SK-N-SH (cell line): ENCODE data around the gene TNFAIP8L3. TPM values are rescaled to one million over a fixed set of nuclear protein-coding genes. Genes with fewer than 3 reads are reported as not detected.

Experiments
- CTCF ChIA-PET: fragments of 300-600, 350-600 bp; formaldehyde crosslinking; extraction: SDS; loops from one replicate; lab custom pipeline; 2021; lab: Yijun Ruan, JAX
- POLR2A ChIA-PET: fragments of 350-600 bp; sonication (Branson Sonifier 250); formaldehyde crosslinking; extraction: SDS; loops from one replicate; lab custom pipeline; 2020; ENCODE audit warnings: antibody characterized with exemption, inconsistent platforms; lab: Yijun Ruan, JAX
- DNase-seq: peaks from one replicate; pipeline ENCODE4 v3.0.0; 2012
- H2AFZ ChIP-seq: fragments of 200-600 bp; sonication (generic); 2 replicates; pipeline ENCODE4 v1.8.1; 2016; ENCODE audit warnings: antibody characterized with exemption, mild to moderate bottlenecking, low read depth
- H3F3A ChIP-seq: fragments of 200-600 bp; sonication (generic); replicated peaks from 2 replicates; pipeline ENCODE3; 2016; ENCODE audit warnings: antibody characterized with exemption, mild to moderate bottlenecking; ENCODE audit not compliant: insufficient read depth
- H3K27ac ChIP-seq, 2 experiments: fragments of 200-500 bp in 1 of 2; fragments of 200-600 bp in 1 of 2; sonication (Bioruptor generic) in 1 of 2; sonication (generic), shearing (Covaris generic) in 1 of 2; 2 replicates each; pipeline versions ENCODE4 v1.5.1 to v1.6.1; 2014 to 2016; ENCODE audit warnings: low read depth in 2 of 2, inconsistent platforms in 1 of 2, low read length in 1 of 2, mild to moderate bottlenecking in 1 of 2, mixed read lengths in 1 of 2
- H3K27me3 ChIP-seq: fragments of 200-600 bp; sonication (generic), shearing (Covaris generic); 2 replicates; pipeline ENCODE4 v1.6.1; 2016; ENCODE audit warnings: mixed run types; ENCODE audit not compliant: insufficient read depth
- H3K36me3 ChIP-seq, 2 experiments: fragments of 200-500 bp in 1 of 2; fragments of 200-600 bp in 1 of 2; sonication (Bioruptor generic) in 1 of 2; sonication (generic) in 1 of 2; replicated peaks in 1 of 2; 2 replicates each; pipeline versions ENCODE3 to v1.5.1; 2014 to 2016; ENCODE audit warnings: low read length in 1 of 2, mild to moderate bottlenecking in 1 of 2; ENCODE audit not compliant: insufficient read depth in 2 of 2, control insufficient read depth in 1 of 2
- H3K4me1 ChIP-seq, 2 experiments: fragments of 200-500 bp in 1 of 2; fragments of 200-600 bp in 1 of 2; sonication (Bioruptor generic) in 1 of 2; sonication (generic), shearing (Covaris generic) in 1 of 2; 2 replicates each; pipeline versions ENCODE4 v1.5.1 to v1.6.1; 2014 to 2016; ENCODE audit warnings: low read depth in 1 of 2, low read length in 1 of 2, mixed run types in 1 of 2; ENCODE audit not compliant: insufficient read depth in 2 of 2, control insufficient read depth in 1 of 2
- H3K4me2 ChIP-seq: fragments of 200-600 bp; sonication (generic), shearing (Covaris generic); 2 replicates; pipeline ENCODE4 v1.6.1; 2017; ENCODE audit warnings: mixed run types
- H3K4me3 ChIP-seq, 2 experiments: fragments of 200-500 bp in 1 of 2; fragments of 200-600 bp in 1 of 2; sonication (Bioruptor generic) in 1 of 2; sonication (generic), shearing (Covaris generic) in 1 of 2; 2 replicates each; pipeline versions ENCODE4 v1.5.1 to v1.8.1; 2014 to 2016; ENCODE audit warnings: low read depth in 2 of 2, inconsistent platforms in 1 of 2, low read length in 1 of 2, mild to moderate bottlenecking in 1 of 2, mixed read lengths in 1 of 2, moderate library complexity in 1 of 2
- H3K79me2 ChIP-seq: fragments of 200-600 bp; sonication (generic); 2 replicates; pipeline ENCODE4 v1.8.1; 2017; ENCODE audit warnings: mild to moderate bottlenecking; ENCODE audit not compliant: insufficient read depth
- H3K9ac ChIP-seq: fragments of 200-600 bp; sonication (generic); 2 replicates; pipeline ENCODE4 v1.6.1; 2017; ENCODE audit warnings: mixed run types
- H3K9me2 ChIP-seq: fragments of 200-600 bp; sonication (generic); 2 replicates; pipeline ENCODE4 v1.6.1; 2017; ENCODE audit warnings: mixed run types
- H3K9me3 ChIP-seq: fragments of 200-600 bp; sonication (generic); 2 replicates; pipeline ENCODE4 v1.6.1; 2017; ENCODE audit warnings: mixed run types, mild to moderate bottlenecking, moderate library complexity
- H4K20me1 ChIP-seq: fragments of 200-600 bp; sonication (generic); 2 replicates; pipeline ENCODE4 v1.6.1; 2017; ENCODE audit warnings: mild to moderate bottlenecking, mixed run types; ENCODE audit not compliant: insufficient read depth
- EP300 ChIP-seq, 2 experiments: IDR thresholded peaks; 2 replicates each; pipeline versions ENCODE4 v1.4.0 to v1.6.1; 2012; ENCODE audit warnings: borderline replicate concordance in 1 of 2, low read depth in 1 of 2, low read length in 1 of 2
- EZH2phosphoT487 ChIP-seq: fragments of 200-600 bp; sonication (generic); IDR thresholded peaks from 2 replicates; pipeline ENCODE4 v1.6.1; 2017; ENCODE audit warnings: low read depth, mixed run types, mild to moderate bottlenecking, antibody characterized with exemption, moderate library complexity, borderline replicate concordance
- FOXJ3 ChIP-seq: sonication (generic); formaldehyde crosslinking; IDR thresholded peaks from 2 replicates; pipeline ENCODE4 v1.5.1; 2020; ENCODE audit warnings: mild to moderate bottlenecking, missing genetic modification reagents
- GABPA ChIP-seq: IDR thresholded peaks from 2 replicates; pipeline ENCODE4 v1.4.0; 2012; ENCODE audit warnings: low read depth, mild to moderate bottlenecking
- JUND ChIP-seq: IDR thresholded peaks from 2 replicates; pipeline ENCODE4 v1.4.0; 2012
- MXI1 ChIP-seq: IDR thresholded peaks from 2 replicates; pipeline ENCODE4 v1.6.1; 2012; ENCODE audit warnings: mild to moderate bottlenecking, low read depth, low read length, improper control_type of control experiment
- NRF1 ChIP-seq: IDR thresholded peaks from 2 replicates; pipeline ENCODE4 v1.6.1; 2012; ENCODE audit warnings: low read depth, mild to moderate bottlenecking, low read length
- POLR2AphosphoS5 ChIP-seq: IDR thresholded peaks from 2 replicates; pipeline ENCODE4 v1.6.1; 2012; ENCODE audit warnings: low read depth, low read length
- RCOR1 ChIP-seq: fragments of 150-350 bp; IDR thresholded peaks from 2 replicates; pipeline ENCODE4 v1.6.1; 2017; ENCODE audit warnings: antibody characterized with exemption, low read length
- RXRA ChIP-seq: IDR thresholded peaks from 2 replicates; pipeline ENCODE4 v1.4.0; 2012; ENCODE audit warnings: low read depth, mild to moderate bottlenecking, borderline replicate concordance
- SIN3A ChIP-seq: IDR thresholded peaks from 2 replicates; pipeline ENCODE4 v1.6.1; 2012; ENCODE audit warnings: low read depth, mild to moderate bottlenecking, low read length, moderate library complexity, borderline replicate concordance
- SMC3 ChIP-seq: IDR thresholded peaks from 2 replicates; pipeline ENCODE4 v1.6.1; 2012; ENCODE audit warnings: low read depth, low read length, improper control_type of control experiment
- TAF1 ChIP-seq: IDR thresholded peaks from 2 replicates; pipeline ENCODE4 v1.6.1; 2012; ENCODE audit warnings: low read depth, mild to moderate bottlenecking, low read length, moderate library complexity, borderline replicate concordance
- TCF12 ChIP-seq: IDR thresholded peaks from 2 replicates; pipeline ENCODE4 v1.4.0; 2012
- TEAD4 ChIP-seq: IDR thresholded peaks from 2 replicates; pipeline ENCODE4 v1.4.0; 2012; ENCODE audit warnings: mild to moderate bottlenecking, borderline replicate concordance; ENCODE audit not compliant: insufficient read depth
- YY1 ChIP-seq: IDR thresholded peaks from 2 replicates; pipeline ENCODE4 v1.4.0; 2012; ENCODE audit warnings: low read depth, mild to moderate bottlenecking
- WGBS: methylation state at CpG from one replicate; pipeline ENCODE4 v1.1.6; 2017; ENCODE audit warnings: low lambda C conversion rate; 5-methylcytosine and 5-hydroxymethylcytosine counted together
- polyA plus RNA-seq, 3 experiments: library from polyadenylated mRNA; depleted of rRNA; stranded (reverse); fragments of >200 nt; gene quantifications; 2 replicates each; pipeline ENCODE4 v1.2.3, GENCODE V29; 2012
- TF ChIP-seq, protein P1 (sequence below): IDR thresholded peaks from 2 replicates; pipeline ENCODE4 v1.4.0; 2012; ENCODE audit warnings: low read depth
- TF ChIP-seq, protein P2 (sequence below): IDR thresholded peaks from 2 replicates; pipeline ENCODE4 v1.4.0; 2012; ENCODE audit warnings: low read depth, borderline replicate concordance
- TF ChIP-seq, protein P3 (sequence below): fragments of 150-350 bp; IDR thresholded peaks from 2 replicates; pipeline ENCODE4 v1.6.1; 2017; ENCODE audit warnings: antibody characterized with exemption, low read length, low read depth, borderline replicate concordance
- TF ChIP-seq, protein P4 (sequence below): IDR thresholded peaks from 2 replicates; pipeline ENCODE4 v1.4.0; 2012; ENCODE audit warnings: low read depth, borderline replicate concordance

Gene TNFAIP8L3
- polyA plus RNA-seq, 1 of the 3 experiments (the other 2 are of a cell fraction), result 0.08 TPM

DNA sequence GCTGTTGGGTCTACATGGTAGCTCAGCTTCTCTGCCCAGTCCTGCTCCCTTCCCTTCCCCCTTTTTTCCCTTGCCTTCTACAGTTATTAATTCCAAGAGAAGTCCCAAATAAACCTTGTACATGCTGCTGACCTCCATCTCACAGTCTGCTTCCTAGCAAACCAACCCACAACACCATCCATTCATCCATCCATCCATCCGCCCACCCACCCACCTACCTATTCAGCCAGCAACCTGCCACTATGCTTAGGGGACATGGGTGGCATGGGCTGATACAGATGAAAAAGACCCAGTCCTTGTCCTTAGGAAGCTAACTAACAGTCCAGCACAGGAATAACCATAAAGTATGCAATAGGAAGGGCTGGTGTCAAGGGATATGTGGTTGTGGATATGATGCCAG lies 5.7 kb downstream of the TNFAIP8L3 start:
- TF ChIP-seq EZH2phosphoT487, result no peak
- TF ChIP-seq, all 33 proteins: peak for 0
- no peaks in the 10 kb centered on the region for H3K9me2 ChIP-seq
- no peak overlapping the region for H2AFZ ChIP-seq
- POLR2A ChIA-PET, result no interaction called here
- peaks cover 3% of the 10 kb centered on the region; the same call in 1 of the 2 replicates for H3K27me3 ChIP-seq
- H3K9ac ChIP-seq, result no peak overlapping the region
- H3F3A ChIP-seq, result no peaks in the 10 kb centered on the region
- H3K79me2 ChIP-seq, result no peaks in the 10 kb centered on the region
- no peak overlapping the region for H3K4me3 ChIP-seq
- WGBS, result 61% methylated on average over 1 of the region's 1 CpG
- peaks cover 0 to 2% of the 10 kb centered on the region in 2 experiments; a peak in 1 of 4 replicates for H3K4me1 ChIP-seq
- no peaks in the 10 kb centered on the region for H4K20me1 ChIP-seq
- H3K27ac ChIP-seq, result no peak overlapping the region
- H3K4me2 ChIP-seq, result no peak overlapping the region
- CTCF ChIA-PET, result no interaction called here
- DNase-seq, result no peak
- H3K36me3 ChIP-seq, result no peaks in the 10 kb centered on the region
- H3K9me3 ChIP-seq, result no peaks in the 10 kb centered on the region

DNA sequence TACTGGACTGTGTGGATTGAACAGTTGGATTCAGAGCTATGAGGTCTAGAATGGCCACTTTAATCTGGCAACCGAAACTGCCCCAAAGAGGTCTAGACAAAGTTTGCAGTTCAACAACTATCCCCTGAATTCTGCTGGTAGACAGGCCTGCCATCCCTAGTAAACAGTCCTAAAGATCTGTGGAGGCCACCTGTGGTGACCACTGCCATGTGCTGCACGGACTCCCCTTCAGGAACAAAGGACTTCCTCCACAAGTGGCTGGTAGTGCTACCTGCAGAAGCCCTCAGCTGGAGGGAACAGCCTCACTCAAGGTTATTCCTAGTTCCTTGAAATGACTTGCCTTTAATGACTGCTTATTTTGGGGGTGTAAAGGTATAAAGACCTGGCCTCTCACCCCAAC lies 6.1 kb downstream of the TNFAIP8L3 start:
- TF ChIP-seq SMC3 (no peak), GABPA (no peak), TEAD4 (no peak), TCF12 (no peak), YY1 (no peak), POLR2AphosphoS5 (no peak), MXI1 (no peak)
- TF ChIP-seq, all 33 proteins: peak for 0
- H3K9ac ChIP-seq, result no peak overlapping the region
- H3K4me3 ChIP-seq, result no peak overlapping the region
- H3K27me3 ChIP-seq, result no peaks in the 10 kb centered on the region
- no peak overlapping the region for H2AFZ ChIP-seq
- H3K4me1 ChIP-seq, result no peaks in the 10 kb centered on the region; a peak in 1 of 4 replicates
- no peak overlapping the region for H3K4me2 ChIP-seq
- WGBS, result 75% methylated on average over 1 of the region's 2 CpGs
- no peaks in the 10 kb centered on the region for H3K9me2 ChIP-seq
- no peak overlapping the region for H3K27ac ChIP-seq
- no peaks in the 10 kb centered on the region for H3K79me2 ChIP-seq
- POLR2A ChIA-PET, result no interaction called here
- H3K36me3 ChIP-seq, result no peaks in the 10 kb centered on the region
- no peak for DNase-seq
- no peaks in the 10 kb centered on the region for H3K9me3 ChIP-seq
- no peaks in the 10 kb centered on the region for H3F3A ChIP-seq
- CTCF ChIA-PET, result no interaction called here
- no peaks in the 10 kb centered on the region for H4K20me1 ChIP-seq

DNA sequence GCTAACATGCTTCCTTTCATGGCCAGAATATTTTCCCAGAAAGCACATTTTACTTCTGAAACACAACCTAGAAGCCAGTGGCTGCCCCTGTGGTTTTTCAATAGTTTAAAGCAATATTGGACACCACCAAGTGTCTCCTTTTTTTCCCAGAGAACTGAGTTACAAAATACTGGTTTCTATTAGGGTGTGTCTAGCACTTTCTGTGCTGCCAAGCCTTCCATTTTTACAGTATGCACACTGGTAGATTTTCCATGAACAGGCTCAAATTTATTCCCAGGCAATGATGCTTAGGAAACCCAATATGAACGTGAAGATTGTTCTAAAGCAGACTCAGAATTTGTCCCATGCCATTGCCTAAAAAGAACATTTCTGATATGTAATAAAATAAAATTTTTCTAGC lies 7.2 kb downstream of the TNFAIP8L3 start:
- WGBS, result 33% methylated on average over 1 of the region's 1 CpG
- Histone ChIP-seq H3F3A (no peaks in the 10 kb centered on the region), H3K79me2 (no peaks in the 10 kb centered on the region), H3K9me2 (no peaks in the 10 kb centered on the region), H3K4me2 (no peak overlapping the region), H4K20me1 (no peaks in the 10 kb centered on the region), H3K9me3 (no peaks in the 10 kb centered on the region), H3K36me3 (no peaks in the 10 kb centered on the region), H3K9ac (no peak overlapping the region), H3K4me3 (no peak overlapping the region), H3K27me3 (no peaks in the 10 kb centered on the region), H3K27ac (no peak overlapping the region), H2AFZ (no peak overlapping the region), H3K4me1 (no peaks in the 10 kb centered on the region)
- ChIA-PET CTCF (no interaction called here), POLR2A (no interaction called here)
- no peak for DNase-seq
- TF ChIP-seq TCF12, result no peak
- no peak for TF ChIP-seq TAF1
- no peak for TF ChIP-seq NRF1
- TF ChIP-seq EP300 (IDR thresholded peaks at IDR 0.05; ENCODE audit: borderline replicate concordance in 1 of 2, low read depth in 1 of 2, low read length in 1 of 2), result no peak
- TF ChIP-seq JUND, result no peak
- no peak for TF ChIP-seq RXRA
- TF ChIP-seq, protein P1, sequence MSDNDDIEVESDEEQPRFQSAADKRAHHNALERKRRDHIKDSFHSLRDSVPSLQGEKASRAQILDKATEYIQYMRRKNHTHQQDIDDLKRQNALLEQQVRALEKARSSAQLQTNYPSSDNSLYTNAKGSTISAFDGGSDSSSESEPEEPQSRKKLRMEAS, result no peak
- TF ChIP-seq FOXJ3 (CRISPR knock-in tag), result no peak
- TF ChIP-seq, protein P2, sequence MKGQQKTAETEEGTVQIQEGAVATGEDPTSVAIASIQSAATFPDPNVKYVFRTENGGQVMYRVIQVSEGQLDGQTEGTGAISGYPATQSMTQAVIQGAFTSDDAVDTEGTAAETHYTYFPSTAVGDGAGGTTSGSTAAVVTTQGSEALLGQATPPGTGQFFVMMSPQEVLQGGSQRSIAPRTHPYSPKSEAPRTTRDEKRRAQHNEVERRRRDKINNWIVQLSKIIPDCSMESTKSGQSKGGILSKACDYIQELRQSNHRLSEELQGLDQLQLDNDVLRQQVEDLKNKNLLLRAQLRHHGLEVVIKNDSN, result no peak
- TF ChIP-seq SIN3A, result no peak
- TF ChIP-seq, protein P3, sequence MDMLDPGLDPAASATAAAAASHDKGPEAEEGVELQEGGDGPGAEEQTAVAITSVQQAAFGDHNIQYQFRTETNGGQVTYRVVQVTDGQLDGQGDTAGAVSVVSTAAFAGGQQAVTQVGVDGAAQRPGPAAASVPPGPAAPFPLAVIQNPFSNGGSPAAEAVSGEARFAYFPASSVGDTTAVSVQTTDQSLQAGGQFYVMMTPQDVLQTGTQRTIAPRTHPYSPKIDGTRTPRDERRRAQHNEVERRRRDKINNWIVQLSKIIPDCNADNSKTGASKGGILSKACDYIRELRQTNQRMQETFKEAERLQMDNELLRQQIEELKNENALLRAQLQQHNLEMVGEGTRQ, result no peak
- TF ChIP-seq RCOR1, result no peak
- TF ChIP-seq, protein P4, sequence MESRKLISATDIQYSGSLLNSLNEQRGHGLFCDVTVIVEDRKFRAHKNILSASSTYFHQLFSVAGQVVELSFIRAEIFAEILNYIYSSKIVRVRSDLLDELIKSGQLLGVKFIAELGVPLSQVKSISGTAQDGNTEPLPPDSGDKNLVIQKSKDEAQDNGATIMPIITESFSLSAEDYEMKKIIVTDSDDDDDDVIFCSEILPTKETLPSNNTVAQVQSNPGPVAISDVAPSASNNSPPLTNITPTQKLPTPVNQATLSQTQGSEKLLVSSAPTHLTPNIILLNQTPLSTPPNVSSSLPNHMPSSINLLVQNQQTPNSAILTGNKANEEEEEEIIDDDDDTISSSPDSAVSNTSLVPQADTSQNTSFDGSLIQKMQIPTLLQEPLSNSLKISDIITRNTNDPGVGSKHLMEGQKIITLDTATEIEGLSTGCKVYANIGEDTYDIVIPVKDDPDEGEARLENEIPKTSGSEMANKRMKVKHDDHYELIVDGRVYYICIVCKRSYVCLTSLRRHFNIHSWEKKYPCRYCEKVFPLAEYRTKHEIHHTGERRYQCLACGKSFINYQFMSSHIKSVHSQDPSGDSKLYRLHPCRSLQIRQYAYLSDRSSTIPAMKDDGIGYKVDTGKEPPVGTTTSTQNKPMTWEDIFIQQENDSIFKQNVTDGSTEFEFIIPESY, result no peak
- TF ChIP-seq YY1, result no peak
